ENCODE results near the gene NFE2L3. TPM values are rescaled to one million over a fixed set of nuclear protein-coding genes. Genes with fewer than 3 reads are reported as not detected.
A peak's percentile ranks its signal among the peaks of the same experiment; 100 is the strongest.
"Not testable (repeated sequence)": the region's sequence is repeated elsewhere in the genome, so short reads cannot be mapped to it uniquely, and the experiment has no call there.

Gene NFE2L3
- total RNA-seq, 1 donor from 2014 or later: 5.2 TPM

- DNase-seq (ENCODE audit: extremely low spot score in 2 of 2): no peak
- intact Hi-C loops (cut with DNase I): no loop called here
- Histone ChIP-seq H3K4me3 (no peak overlapping the region), H3K36me3 (no peaks in the 10 kb centered on the region), H3K27ac (no peak overlapping the region), H3K27me3 (no peaks in the 10 kb centered on the region), H3K4me1 (peaks cover 6% of the 10 kb centered on the region), H3K9me3 (no peaks in the 10 kb centered on the region)
- TF ChIP-seq POLR2AphosphoS5 (IDR thresholded peaks at IDR 0.05; ENCODE audit: insufficient read depth in 1 of 2, low read depth in 1 of 2): no peak
- no peak for TF ChIP-seq POLR2A (IDR thresholded peaks at IDR 0.05)
- no peak for TF ChIP-seq CTCF (IDR thresholded peaks at IDR 0.05)
Measured at GRCh38 chr7:26147030-26147429, 5.0 kb upstream of the NFE2L3 start.

GRCh38 chr7:26147646-26148306 is 4.2 kb upstream of the NFE2L3 start:
- DNase-seq (ENCODE audit: extremely low spot score in 2 of 2); H3K4me3 ChIP-seq; H3K9me3 ChIP-seq; intact Hi-C loops (cut with DNase I); H3K27ac ChIP-seq; H3K4me1 ChIP-seq; H3K27me3 ChIP-seq; H3K36me3 ChIP-seq: not testable (repeated sequence)

- H3K36me3 ChIP-seq; H3K4me3 ChIP-seq; H3K27me3 ChIP-seq; H3K9me3 ChIP-seq; DNase-seq (ENCODE audit: extremely low spot score in 2 of 2); intact Hi-C loops (cut with DNase I); H3K27ac ChIP-seq: not testable (repeated sequence)
- H3K4me1 ChIP-seq: peaks cover 15% of the 10 kb centered on the region
Measured at GRCh38 chr7:26148307-26148700, 3.7 kb upstream of the NFE2L3 start.

- no peak for DNase-seq (ENCODE audit: extremely low spot score in 2 of 2)
- Histone ChIP-seq H3K27me3 (no peaks in the 10 kb centered on the region), H3K27ac (no peak overlapping the region), H3K4me3 (no peak overlapping the region), H3K36me3 (no peaks in the 10 kb centered on the region), H3K4me1 (peaks cover 21% of the 10 kb centered on the region), H3K9me3 (no peaks in the 10 kb centered on the region)
- intact Hi-C loops (cut with DNase I): no loop called here
- TF ChIP-seq POLR2AphosphoS5 (IDR thresholded peaks at IDR 0.05; ENCODE audit: insufficient read depth in 1 of 2, low read depth in 1 of 2): no peak
- no peak for TF ChIP-seq POLR2A (IDR thresholded peaks at IDR 0.05)
- TF ChIP-seq CTCF (IDR thresholded peaks at IDR 0.05): no peak
Measured at GRCh38 chr7:26149391-26149977, 2.5 kb upstream of the NFE2L3 start.

GRCh38 chr7:26151096-26151495 is 902 bp upstream of the NFE2L3 start:
- Histone ChIP-seq H3K27me3 (no peaks in the 10 kb centered on the region), H3K27ac (no peak overlapping the region), H3K36me3 (no peaks in the 10 kb centered on the region), H3K9me3 (no peaks in the 10 kb centered on the region), H3K4me3 (no peak overlapping the region), H3K4me1 (peaks cover 21% of the 10 kb centered on the region)
- intact Hi-C loops (cut with DNase I): no loop called here
- TF ChIP-seq CTCF (IDR thresholded peaks at IDR 0.05) (no peak), POLR2A (IDR thresholded peaks at IDR 0.05) (no peak), POLR2AphosphoS5 (IDR thresholded peaks at IDR 0.05; ENCODE audit: insufficient read depth in 1 of 2, low read depth in 1 of 2) (no peak)
- no peak for DNase-seq (ENCODE audit: extremely low spot score in 2 of 2)

- H3K27ac ChIP-seq: no peak overlapping the region
- no peaks in the 10 kb centered on the region for H3K9me3 ChIP-seq
- TF ChIP-seq CTCF (IDR thresholded peaks at IDR 0.05): no peak
- TF ChIP-seq POLR2AphosphoS5 (IDR thresholded peaks at IDR 0.05; ENCODE audit: insufficient read depth in 1 of 2, low read depth in 1 of 2): no peak
- no peak for TF ChIP-seq POLR2A (IDR thresholded peaks at IDR 0.05)
- intact Hi-C loops (cut with DNase I): no loop called here
- no peaks in the 10 kb centered on the region for H3K27me3 ChIP-seq
- peak overlapping the region; percentile 48 to 66 for H3K4me3 ChIP-seq
- DNase-seq (ENCODE audit: extremely low spot score in 2 of 2): no peak
- no peaks in the 10 kb centered on the region for H3K36me3 ChIP-seq
- peaks cover 21% of the 10 kb centered on the region for H3K4me1 ChIP-seq
Measured at GRCh38 chr7:26151650-26151952, 397 bp upstream of the NFE2L3 start.

GRCh38 chr7:26152782-26153240 is 813 bp downstream of the NFE2L3 start:
- H3K27me3 ChIP-seq; H3K36me3 ChIP-seq; H3K27ac ChIP-seq; intact Hi-C loops (cut with DNase I); DNase-seq (ENCODE audit: extremely low spot score in 2 of 2); H3K9me3 ChIP-seq: not testable (repeated sequence)
- H3K4me1 ChIP-seq: peaks cover 21% of the 10 kb centered on the region
- peak overlapping the region; percentile 48 to 66 for H3K4me3 ChIP-seq
